Omental fat pad (tissue), 4 donors: ENCODE results near the gene SFMBT2. TPM values are rescaled to one million over a fixed set of nuclear protein-coding genes. Genes with fewer than 3 reads are reported as not detected.

ENCODE experiments used
- ATAC-seq: fragments of 150-250 bp; one replicate; pipeline ENCODE4 v1.9.1; 2016; ENCODE audit warnings: mild to moderate bottlenecking, moderate library complexity; ENCODE audit not compliant: low FRiP score
- DNase-seq: peaks from one replicate; pipeline ENCODE4 v3.0.0-alpha.2; 2019; ENCODE audit warnings: low spot score
- total RNA-seq, 4 donors: library from RNA; depleted of rRNA; stranded (reverse); fragments of >200 nt; gene quantifications; one replicate each; pipeline ENCODE4 v1.1.0, GENCODE V29; 2016
- TF ChIP-seq, protein P1 (sequence below), 3 donors: fragments of 450-650 bp; IDR thresholded peaks; one replicate each; pipeline ENCODE4 v1.5.1; 2016 to 2017; ENCODE audit warnings: antibody characterized with exemption in 3 of 3, mild to moderate bottlenecking in 3 of 3, moderate library complexity in 2 of 3

The SFMBT2 gene
- total RNA-seq, 4 donors from 2014 or later: 6.2 to 12.0 (median 9.4) TPM

DNA sequence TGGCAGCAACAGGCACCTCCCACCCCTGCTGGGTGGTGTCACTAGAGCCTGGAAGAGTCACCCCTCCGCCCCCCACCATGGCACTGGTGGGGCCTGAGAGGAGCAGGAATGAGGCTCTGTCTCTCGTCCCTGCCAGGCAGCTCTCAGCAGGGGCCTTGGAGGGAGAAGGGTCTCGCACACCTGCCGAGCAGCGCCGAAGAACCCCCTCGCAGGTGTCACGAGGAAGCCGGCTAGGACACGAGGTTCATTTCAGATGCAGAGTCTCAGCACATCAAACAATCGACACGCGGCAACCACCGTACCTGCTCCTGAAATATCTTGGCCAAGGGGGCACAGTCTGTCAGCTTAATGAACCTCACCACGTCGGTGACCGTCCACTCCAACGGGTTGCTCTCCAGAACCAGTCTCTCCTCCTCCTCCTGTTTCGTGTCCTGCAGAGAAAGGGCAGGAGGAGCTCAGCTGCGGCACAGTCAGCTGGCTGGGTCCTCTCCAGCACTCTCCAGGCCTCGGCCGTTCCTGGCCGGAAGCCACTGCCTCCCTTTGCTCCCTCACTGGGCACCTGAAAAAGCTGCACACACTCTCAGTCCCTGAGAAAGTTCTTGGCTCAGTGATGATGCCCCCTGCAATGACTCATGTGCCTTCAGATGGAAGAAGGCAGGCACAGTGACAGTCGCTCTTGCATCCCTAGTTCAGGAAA, 240.1 kb downstream of the SFMBT2 start:
- ATAC-seq: no peak
- no peak for DNase-seq
- TF ChIP-seq, protein P1, sequence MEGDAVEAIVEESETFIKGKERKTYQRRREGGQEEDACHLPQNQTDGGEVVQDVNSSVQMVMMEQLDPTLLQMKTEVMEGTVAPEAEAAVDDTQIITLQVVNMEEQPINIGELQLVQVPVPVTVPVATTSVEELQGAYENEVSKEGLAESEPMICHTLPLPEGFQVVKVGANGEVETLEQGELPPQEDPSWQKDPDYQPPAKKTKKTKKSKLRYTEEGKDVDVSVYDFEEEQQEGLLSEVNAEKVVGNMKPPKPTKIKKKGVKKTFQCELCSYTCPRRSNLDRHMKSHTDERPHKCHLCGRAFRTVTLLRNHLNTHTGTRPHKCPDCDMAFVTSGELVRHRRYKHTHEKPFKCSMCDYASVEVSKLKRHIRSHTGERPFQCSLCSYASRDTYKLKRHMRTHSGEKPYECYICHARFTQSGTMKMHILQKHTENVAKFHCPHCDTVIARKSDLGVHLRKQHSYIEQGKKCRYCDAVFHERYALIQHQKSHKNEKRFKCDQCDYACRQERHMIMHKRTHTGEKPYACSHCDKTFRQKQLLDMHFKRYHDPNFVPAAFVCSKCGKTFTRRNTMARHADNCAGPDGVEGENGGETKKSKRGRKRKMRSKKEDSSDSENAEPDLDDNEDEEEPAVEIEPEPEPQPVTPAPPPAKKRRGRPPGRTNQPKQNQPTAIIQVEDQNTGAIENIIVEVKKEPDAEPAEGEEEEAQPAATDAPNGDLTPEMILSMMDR (IDR thresholded peaks at IDR 0.05): no peak

DNA sequence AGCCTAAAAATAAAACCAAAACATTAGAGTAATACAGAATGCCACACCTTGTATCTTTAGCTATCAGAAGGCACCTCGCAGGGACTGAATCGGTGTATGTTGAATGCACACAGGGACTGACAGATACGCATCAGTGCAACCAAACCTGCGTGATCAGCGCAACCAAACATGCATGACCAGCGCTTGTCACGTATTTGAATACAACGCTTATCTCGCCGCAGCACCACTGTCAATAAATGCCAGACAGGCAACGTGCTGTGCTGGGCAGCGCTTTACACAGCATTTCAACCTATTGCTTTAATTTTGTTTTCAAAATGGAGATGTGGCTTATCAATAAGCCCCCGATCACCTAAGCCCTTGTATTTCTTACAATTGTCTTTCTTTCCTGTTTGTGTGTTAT, 242.4 kb downstream of the SFMBT2 start:
- ATAC-seq (no peak), DNase-seq (no peak)
- TF ChIP-seq, protein P1 (IDR thresholded peaks at IDR 0.05): no peak

DNA sequence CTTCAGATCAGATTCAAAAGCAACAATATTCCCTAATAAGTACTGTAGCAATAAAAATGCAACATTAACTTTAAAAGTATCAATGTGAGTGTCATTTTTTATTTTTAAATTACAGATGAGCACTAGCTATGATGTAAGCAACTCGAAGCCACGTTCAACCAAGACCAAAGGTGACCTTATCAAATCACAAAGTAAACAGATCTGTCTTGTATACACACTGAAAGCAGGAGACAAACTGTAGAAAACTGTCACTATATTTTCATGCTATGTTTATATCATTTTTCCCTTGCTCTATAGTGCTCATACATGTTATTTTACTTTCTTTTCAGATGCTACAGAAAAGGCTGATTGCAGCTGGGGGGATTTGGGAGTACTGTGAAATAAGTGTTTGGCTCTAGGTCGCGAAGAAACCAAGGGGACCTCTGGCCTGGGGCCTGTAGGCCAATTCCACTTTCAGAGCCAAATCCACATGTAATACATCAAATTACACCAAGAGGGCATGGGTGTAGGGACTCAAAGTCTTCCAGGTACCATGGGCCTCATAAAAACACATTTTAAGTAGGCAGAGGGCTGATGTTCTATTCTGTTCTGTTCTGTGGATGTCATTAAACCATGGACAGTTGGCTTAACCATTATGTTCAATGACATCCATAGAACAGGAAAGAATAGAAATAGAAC, 245.2 kb downstream of the SFMBT2 start:
- DNase-seq: no peak
- no peak for ATAC-seq
- TF ChIP-seq, protein P1 (IDR thresholded peaks at IDR 0.05): no peak

DNA sequence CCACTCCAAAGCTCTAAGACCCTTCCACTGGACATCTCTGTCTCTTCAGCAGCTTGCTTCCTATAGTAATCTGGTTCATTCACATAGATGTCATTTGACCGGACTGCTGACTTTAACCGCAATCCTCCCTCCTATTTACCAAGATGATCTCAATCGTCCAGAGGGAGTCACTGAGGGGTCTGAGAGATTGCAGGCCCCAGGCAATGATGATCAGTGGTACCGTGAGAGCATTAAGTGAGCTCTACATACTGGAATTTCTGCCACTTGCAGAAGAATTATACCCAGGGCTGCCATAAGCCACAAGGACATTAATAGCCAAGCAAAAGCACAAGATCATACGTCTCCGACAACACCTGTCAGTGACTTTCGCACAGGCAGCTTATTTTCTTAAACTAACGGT, 245.9 kb downstream of the SFMBT2 start:
- TF ChIP-seq, protein P1 (IDR thresholded peaks at IDR 0.05): no peak
- DNase-seq (no peak), ATAC-seq (no peak)

DNA sequence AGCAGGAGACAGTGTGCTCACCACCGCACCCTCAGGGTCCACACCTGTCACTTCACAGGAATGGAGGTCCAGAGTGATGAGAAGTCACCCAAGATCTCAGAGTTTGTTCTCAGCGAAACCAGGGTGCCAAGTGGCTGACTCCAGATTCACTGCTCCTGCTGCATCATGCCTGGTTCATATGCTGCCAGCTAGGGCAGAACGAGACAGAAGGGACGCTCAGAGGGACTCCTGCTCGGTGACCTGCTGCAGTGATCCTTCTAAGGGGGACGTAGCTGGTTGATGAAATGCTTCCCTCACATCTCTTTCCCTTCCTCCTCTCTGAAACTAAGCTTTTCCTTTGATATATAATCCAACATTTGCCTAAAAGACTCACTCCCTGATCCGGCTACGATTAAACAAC, 248.5 kb downstream of the SFMBT2 start:
- TF ChIP-seq, protein P1 (IDR thresholded peaks at IDR 0.05): no peak
- ATAC-seq (no peak), DNase-seq (no peak)

DNA sequence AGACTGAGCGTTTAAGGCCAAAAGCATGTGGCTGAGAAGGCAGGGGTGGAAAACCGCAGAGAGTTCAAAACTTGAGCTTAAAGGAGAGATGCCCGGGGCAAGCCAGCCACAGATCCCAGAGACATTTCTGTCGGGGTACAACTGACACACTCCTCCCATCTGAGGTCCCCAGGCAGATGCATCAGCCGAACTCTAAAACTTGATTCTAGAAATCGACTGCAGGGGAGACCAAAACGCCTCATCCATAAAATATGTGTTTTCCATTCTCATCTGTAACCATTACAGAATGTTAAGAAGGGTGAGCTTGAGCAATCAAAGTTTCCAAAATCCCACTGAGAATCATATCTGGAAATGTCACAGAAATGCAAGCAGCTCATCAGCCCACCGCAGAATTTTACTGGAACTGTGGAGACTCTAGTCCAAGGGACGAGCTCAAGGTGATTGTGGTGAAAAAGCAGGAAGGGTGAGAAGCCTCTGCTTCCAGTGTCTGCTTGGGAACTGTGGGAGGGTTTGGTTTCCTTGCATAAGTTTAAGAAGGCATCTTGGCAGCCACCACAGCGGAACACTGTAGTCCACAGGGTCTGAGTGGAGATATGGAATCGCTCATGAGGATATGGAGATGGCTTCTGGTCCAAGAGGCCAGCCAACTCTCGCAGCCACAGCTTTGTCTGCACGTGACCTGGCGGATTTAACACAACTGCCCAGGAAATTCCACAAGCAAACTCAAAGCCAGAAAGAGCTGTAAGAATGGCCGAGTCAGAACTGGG, 249.2 kb downstream of the SFMBT2 start:
- TF ChIP-seq, protein P1 (IDR thresholded peaks at IDR 0.05): no peak
- DNase-seq: no peak
- no peak for ATAC-seq
